Measurements from ENCODE around the gene MAN2B1.

GRCh38 chr19:12629215-12629614, 37.3 kb downstream of the MAN2B1 start:
- no peak for TF ChIP-seq EP300 (IDR thresholded peaks at IDR 0.05)
- TF ChIP-seq CTCF (IDR thresholded peaks at IDR 0.05), result no peak
- TF ChIP-seq POLR2A (IDR thresholded peaks at IDR 0.05), result no peak
